Measurements from ENCODE around the gene ABR.
A peak's percentile ranks its signal among the peaks of the same experiment; 100 is the strongest.

Gene ABR

DNA sequence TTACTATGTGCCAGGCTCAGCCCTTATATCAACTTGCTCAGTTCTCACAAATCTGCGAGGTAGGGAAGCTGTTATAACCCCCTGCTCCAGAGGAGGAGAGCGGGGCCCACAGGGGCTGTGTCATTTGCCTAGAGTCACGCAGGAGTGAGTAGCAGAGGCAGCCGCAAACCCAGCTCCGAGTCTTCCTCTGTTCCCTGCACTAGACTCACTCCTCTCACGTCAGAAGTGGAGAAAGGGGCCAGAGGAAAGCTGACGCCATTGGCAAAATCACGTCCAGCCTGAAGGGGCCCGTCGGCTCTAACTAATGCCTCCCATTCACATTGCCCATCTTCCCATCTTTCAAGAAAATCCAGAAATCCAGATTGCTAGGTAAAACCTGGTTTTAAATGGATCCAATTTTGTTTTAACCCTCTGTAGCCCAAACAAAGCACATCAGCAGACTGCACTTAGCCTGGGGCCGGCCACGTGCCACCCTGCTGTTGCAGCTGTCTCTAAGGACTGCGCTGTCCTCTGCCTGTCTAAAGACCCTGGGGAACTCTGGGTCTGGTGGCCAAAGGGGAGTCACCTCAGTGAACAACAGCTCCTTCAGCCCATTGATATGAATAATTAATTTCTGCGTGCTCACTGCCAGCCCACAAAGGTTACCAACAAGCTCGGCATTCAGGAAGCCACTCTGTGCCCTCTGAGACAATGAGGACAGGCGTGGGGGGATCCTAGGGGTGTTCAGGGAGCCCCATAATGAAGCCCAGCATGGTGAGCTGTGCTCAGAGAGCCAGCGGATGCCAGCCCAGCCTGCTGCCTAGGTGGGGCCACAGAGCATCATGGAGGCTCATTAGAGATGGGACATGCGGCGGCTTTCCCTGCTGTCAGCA lies 36.7 kb upstream of the ABR start:
- TF ChIP-seq, protein P1, sequence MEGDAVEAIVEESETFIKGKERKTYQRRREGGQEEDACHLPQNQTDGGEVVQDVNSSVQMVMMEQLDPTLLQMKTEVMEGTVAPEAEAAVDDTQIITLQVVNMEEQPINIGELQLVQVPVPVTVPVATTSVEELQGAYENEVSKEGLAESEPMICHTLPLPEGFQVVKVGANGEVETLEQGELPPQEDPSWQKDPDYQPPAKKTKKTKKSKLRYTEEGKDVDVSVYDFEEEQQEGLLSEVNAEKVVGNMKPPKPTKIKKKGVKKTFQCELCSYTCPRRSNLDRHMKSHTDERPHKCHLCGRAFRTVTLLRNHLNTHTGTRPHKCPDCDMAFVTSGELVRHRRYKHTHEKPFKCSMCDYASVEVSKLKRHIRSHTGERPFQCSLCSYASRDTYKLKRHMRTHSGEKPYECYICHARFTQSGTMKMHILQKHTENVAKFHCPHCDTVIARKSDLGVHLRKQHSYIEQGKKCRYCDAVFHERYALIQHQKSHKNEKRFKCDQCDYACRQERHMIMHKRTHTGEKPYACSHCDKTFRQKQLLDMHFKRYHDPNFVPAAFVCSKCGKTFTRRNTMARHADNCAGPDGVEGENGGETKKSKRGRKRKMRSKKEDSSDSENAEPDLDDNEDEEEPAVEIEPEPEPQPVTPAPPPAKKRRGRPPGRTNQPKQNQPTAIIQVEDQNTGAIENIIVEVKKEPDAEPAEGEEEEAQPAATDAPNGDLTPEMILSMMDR (IDR thresholded peaks at IDR 0.05; ENCODE audit: extremely low read depth, insufficient read depth, missing control alignments) = no peak
- in situ Hi-C loops (cut with MboI; ENCODE audit: low pct_unique_long_range_greater_than_20kb, low sequenced_read_pairs, unreplicated experiment) = no loop called here
- peak; percentile 42 for DNase-seq (ENCODE audit: low spot score)

DNA sequence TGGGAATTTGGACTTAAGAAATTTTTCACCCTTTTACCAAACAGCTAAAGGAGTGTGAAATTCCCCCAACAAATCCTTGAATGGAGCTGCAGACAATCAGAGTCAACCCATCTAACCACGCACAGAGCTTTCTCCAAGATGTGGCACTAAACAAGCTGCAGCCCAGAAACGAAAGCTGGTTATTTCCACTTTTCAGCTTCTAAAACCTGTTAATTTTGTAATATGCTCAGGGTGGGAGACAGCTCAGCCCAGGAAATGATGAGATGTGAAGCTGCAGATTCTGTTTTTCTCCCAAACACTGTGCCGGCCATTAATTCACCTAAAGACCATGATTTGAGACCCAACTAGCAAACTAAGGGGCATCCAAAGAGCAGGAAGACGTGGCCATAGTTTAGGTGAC lies 33.2 kb upstream of the ABR start:
- TF ChIP-seq, protein P1 (IDR thresholded peaks at IDR 0.05; ENCODE audit: extremely low read depth, insufficient read depth, missing control alignments) = no peak
- no peak for DNase-seq (ENCODE audit: low spot score)
- in situ Hi-C loops (cut with MboI; ENCODE audit: low pct_unique_long_range_greater_than_20kb, low sequenced_read_pairs, unreplicated experiment) = no loop called here

DNA sequence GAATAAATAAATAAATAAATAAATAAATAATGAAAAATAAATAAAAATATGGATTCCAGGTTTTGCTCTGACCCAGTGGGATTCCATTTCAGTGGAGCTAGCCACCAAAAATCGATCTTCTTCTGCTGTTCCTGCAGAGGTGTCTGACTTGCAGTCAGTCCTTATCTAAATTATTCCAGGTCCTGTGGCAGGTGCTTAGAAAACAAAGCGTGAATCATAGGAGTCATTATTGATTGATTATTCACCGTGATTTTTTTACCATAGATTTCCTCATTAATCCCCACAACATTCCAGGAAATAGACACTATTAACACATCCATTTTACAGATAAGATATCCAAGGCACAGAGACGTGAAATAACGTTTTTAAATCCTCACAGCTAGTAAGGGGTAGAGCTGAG lies 31.5 kb upstream of the ABR start:
- TF ChIP-seq, protein P1 (IDR thresholded peaks at IDR 0.05; ENCODE audit: extremely low read depth, insufficient read depth, missing control alignments) = no peak
- in situ Hi-C loops (cut with MboI; ENCODE audit: low pct_unique_long_range_greater_than_20kb, low sequenced_read_pairs, unreplicated experiment) = no loop called here
- no peak for DNase-seq (ENCODE audit: low spot score)

DNA sequence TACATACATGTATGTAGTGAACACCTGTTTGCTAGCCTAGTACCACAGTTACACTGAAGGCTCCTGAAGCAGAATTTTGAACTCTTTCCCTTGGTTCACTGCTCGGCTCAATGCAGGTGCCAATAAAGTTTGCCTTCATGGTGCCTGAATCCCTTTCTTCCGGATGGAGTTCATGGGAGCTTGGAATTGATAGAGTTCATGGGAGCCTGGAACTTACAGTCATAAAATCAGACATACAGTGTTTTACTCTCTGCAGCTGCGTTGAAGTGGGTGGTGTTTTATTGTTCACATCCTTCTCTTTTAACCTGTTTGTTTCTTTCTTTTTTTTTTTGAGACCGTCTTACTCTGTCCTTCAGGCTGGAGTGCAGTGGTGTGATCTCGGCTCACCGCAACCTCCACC lies 29.2 kb upstream of the ABR start:
- TF ChIP-seq, protein P1 (IDR thresholded peaks at IDR 0.05; ENCODE audit: extremely low read depth, insufficient read depth, missing control alignments) = no peak
- in situ Hi-C loops (cut with MboI; ENCODE audit: low pct_unique_long_range_greater_than_20kb, low sequenced_read_pairs, unreplicated experiment) = no loop called here

DNA sequence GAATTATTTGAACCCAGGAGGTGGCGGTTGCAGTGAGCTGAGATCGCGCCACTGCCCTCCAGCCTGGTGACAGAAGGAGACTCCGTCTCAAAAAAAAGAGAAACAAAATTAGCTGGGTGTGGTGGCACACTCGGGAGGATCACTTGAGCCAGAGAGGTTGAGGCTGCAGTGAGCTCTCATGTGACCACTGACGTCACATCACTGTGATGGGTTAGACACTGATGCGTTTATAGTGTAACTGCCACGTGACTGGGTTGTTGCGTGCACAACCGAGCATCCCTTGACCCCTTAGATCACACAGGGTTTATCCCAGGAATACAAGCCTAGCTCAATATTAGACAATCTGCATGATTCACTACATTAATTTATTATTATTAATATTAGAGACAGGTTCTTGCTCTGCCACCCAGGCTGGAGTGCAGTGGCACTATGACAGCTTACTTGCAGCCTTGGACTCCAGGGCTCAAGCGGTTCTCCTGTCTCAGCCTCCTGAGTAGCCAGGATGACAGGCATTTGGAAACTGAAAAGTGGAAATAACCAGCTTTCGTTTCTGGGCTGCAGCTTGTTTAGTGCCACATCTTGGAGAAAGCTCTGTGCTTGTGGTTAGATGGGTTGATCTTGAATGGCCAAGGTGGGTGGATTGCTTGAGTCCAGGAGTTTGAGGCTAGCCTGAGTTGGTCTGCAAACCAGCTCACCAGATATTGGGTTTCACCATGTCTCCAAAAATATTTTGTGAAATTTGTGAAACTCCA lies 26.4 kb upstream of the ABR start:
- in situ Hi-C loops (cut with MboI; ENCODE audit: low pct_unique_long_range_greater_than_20kb, low sequenced_read_pairs, unreplicated experiment) = no loop called here
- TF ChIP-seq, protein P1 (IDR thresholded peaks at IDR 0.05; ENCODE audit: extremely low read depth, insufficient read depth, missing control alignments) = no peak
- no peak for DNase-seq (ENCODE audit: low spot score)

More for the DNA sequence above, 29.2 kb upstream of the ABR start:
- no peak for DNase-seq (ENCODE audit: low spot score)

DNA sequence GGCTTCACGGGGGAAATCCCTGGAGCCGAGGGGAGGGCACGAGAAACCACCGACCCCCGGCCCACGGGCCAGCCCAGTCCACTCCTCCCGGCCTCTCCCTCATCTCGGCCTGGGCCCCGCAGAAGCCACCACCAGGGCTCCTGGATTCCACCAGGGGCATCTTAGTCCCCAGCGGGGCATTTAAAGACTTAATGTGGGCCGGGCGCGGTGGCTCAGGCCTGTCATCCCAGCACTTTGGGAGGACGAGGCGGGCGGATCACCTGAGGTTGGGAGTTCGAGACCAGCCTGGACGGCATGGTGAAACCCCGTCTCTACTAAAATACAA lies 24.1 kb upstream of the ABR start:
- TF ChIP-seq, protein P1 (IDR thresholded peaks at IDR 0.05; ENCODE audit: extremely low read depth, insufficient read depth, missing control alignments) = no peak
- in situ Hi-C loops (cut with MboI; ENCODE audit: low pct_unique_long_range_greater_than_20kb, low sequenced_read_pairs, unreplicated experiment) = no loop called here
- no peak for DNase-seq (ENCODE audit: low spot score)

Data from GM13977 (cell line).